SK-N-SH (cell line): ENCODE measurements around the gene MTERF4. TPM values are rescaled to one million over a fixed set of nuclear protein-coding genes. Genes with fewer than 3 reads are reported as not detected.

Experiments
- CTCF ChIA-PET: fragments of 300-600, 350-600 bp; formaldehyde crosslinking; extraction: SDS; loops from one replicate; lab custom pipeline; 2021; lab: Yijun Ruan, JAX
- POLR2A ChIA-PET: fragments of 350-600 bp; sonication (Branson Sonifier 250); formaldehyde crosslinking; extraction: SDS; loops from one replicate; lab custom pipeline; 2020; ENCODE audit warnings: antibody characterized with exemption, inconsistent platforms; lab: Yijun Ruan, JAX
- DNase-seq: peaks from one replicate; pipeline ENCODE4 v3.0.0; 2012
- H2AFZ ChIP-seq: fragments of 200-600 bp; sonication (generic); 2 replicates; pipeline ENCODE4 v1.8.1; 2016; ENCODE audit warnings: antibody characterized with exemption, mild to moderate bottlenecking, low read depth
- H3F3A ChIP-seq: fragments of 200-600 bp; sonication (generic); replicated peaks from 2 replicates; pipeline ENCODE3; 2016; ENCODE audit warnings: antibody characterized with exemption, mild to moderate bottlenecking; ENCODE audit not compliant: insufficient read depth
- H3K27ac ChIP-seq, 2 experiments: fragments of 200-500 bp in 1 of 2; fragments of 200-600 bp in 1 of 2; sonication (Bioruptor generic) in 1 of 2; sonication (generic), shearing (Covaris generic) in 1 of 2; 2 replicates each; pipeline versions ENCODE4 v1.5.1 to v1.6.1; 2014 to 2016; ENCODE audit warnings: low read depth in 2 of 2, inconsistent platforms in 1 of 2, low read length in 1 of 2, mild to moderate bottlenecking in 1 of 2, mixed read lengths in 1 of 2
- H3K27me3 ChIP-seq: fragments of 200-600 bp; sonication (generic), shearing (Covaris generic); 2 replicates; pipeline ENCODE4 v1.6.1; 2016; ENCODE audit warnings: mixed run types; ENCODE audit not compliant: insufficient read depth
- H3K36me3 ChIP-seq, 2 experiments: fragments of 200-500 bp in 1 of 2; fragments of 200-600 bp in 1 of 2; sonication (Bioruptor generic) in 1 of 2; sonication (generic) in 1 of 2; replicated peaks in 1 of 2; 2 replicates each; pipeline versions ENCODE3 to v1.5.1; 2014 to 2016; ENCODE audit warnings: low read length in 1 of 2, mild to moderate bottlenecking in 1 of 2; ENCODE audit not compliant: insufficient read depth in 2 of 2, control insufficient read depth in 1 of 2
- H3K4me1 ChIP-seq, 2 experiments: fragments of 200-500 bp in 1 of 2; fragments of 200-600 bp in 1 of 2; sonication (Bioruptor generic) in 1 of 2; sonication (generic), shearing (Covaris generic) in 1 of 2; 2 replicates each; pipeline versions ENCODE4 v1.5.1 to v1.6.1; 2014 to 2016; ENCODE audit warnings: low read depth in 1 of 2, low read length in 1 of 2, mixed run types in 1 of 2; ENCODE audit not compliant: insufficient read depth in 2 of 2, control insufficient read depth in 1 of 2
- H3K4me2 ChIP-seq: fragments of 200-600 bp; sonication (generic), shearing (Covaris generic); 2 replicates; pipeline ENCODE4 v1.6.1; 2017; ENCODE audit warnings: mixed run types
- H3K4me3 ChIP-seq, 2 experiments: fragments of 200-500 bp in 1 of 2; fragments of 200-600 bp in 1 of 2; sonication (Bioruptor generic) in 1 of 2; sonication (generic), shearing (Covaris generic) in 1 of 2; 2 replicates each; pipeline versions ENCODE4 v1.5.1 to v1.8.1; 2014 to 2016; ENCODE audit warnings: low read depth in 2 of 2, inconsistent platforms in 1 of 2, low read length in 1 of 2, mild to moderate bottlenecking in 1 of 2, mixed read lengths in 1 of 2, moderate library complexity in 1 of 2
- H3K79me2 ChIP-seq: fragments of 200-600 bp; sonication (generic); 2 replicates; pipeline ENCODE4 v1.8.1; 2017; ENCODE audit warnings: mild to moderate bottlenecking; ENCODE audit not compliant: insufficient read depth
- H3K9ac ChIP-seq: fragments of 200-600 bp; sonication (generic); 2 replicates; pipeline ENCODE4 v1.6.1; 2017; ENCODE audit warnings: mixed run types
- H3K9me2 ChIP-seq: fragments of 200-600 bp; sonication (generic); 2 replicates; pipeline ENCODE4 v1.6.1; 2017; ENCODE audit warnings: mixed run types
- H3K9me3 ChIP-seq: fragments of 200-600 bp; sonication (generic); 2 replicates; pipeline ENCODE4 v1.6.1; 2017; ENCODE audit warnings: mixed run types, mild to moderate bottlenecking, moderate library complexity
- H4K20me1 ChIP-seq: fragments of 200-600 bp; sonication (generic); 2 replicates; pipeline ENCODE4 v1.6.1; 2017; ENCODE audit warnings: mild to moderate bottlenecking, mixed run types; ENCODE audit not compliant: insufficient read depth
- MEF2A ChIP-seq: IDR thresholded peaks from 2 replicates; pipeline ENCODE4 v1.4.0; 2012; ENCODE audit warnings: low read depth, borderline replicate concordance
- MXI1 ChIP-seq: IDR thresholded peaks from 2 replicates; pipeline ENCODE4 v1.6.1; 2012; ENCODE audit warnings: mild to moderate bottlenecking, low read depth, low read length, improper control_type of control experiment
- POLR2AphosphoS5 ChIP-seq: IDR thresholded peaks from 2 replicates; pipeline ENCODE4 v1.6.1; 2012; ENCODE audit warnings: low read depth, low read length
- RAD21 ChIP-seq: IDR thresholded peaks from 2 replicates; pipeline ENCODE4 v1.6.1; 2012; ENCODE audit warnings: mild to moderate bottlenecking, low read length
- RCOR1 ChIP-seq: fragments of 150-350 bp; IDR thresholded peaks from 2 replicates; pipeline ENCODE4 v1.6.1; 2017; ENCODE audit warnings: antibody characterized with exemption, low read length
- TCF12 ChIP-seq: IDR thresholded peaks from 2 replicates; pipeline ENCODE4 v1.4.0; 2012
- WGBS: methylation state at CpG from one replicate; pipeline ENCODE4 v1.1.6; 2017; ENCODE audit warnings: low lambda C conversion rate; 5-methylcytosine and 5-hydroxymethylcytosine counted together
- polyA plus RNA-seq, 3 experiments: library from polyadenylated mRNA; depleted of rRNA; stranded (reverse); fragments of >200 nt; gene quantifications; 2 replicates each; pipeline ENCODE4 v1.2.3, GENCODE V29; 2012
- TF ChIP-seq, protein P1 (sequence below): IDR thresholded peaks from 2 replicates; pipeline ENCODE4 v1.6.1; 2012; ENCODE audit warnings: mild to moderate bottlenecking, low read depth, low read length, moderate library complexity
- TF ChIP-seq, protein P2 (sequence below): IDR thresholded peaks from 2 replicates; pipeline ENCODE4 v1.4.0; 2012; ENCODE audit warnings: low read depth
- TF ChIP-seq, protein P3 (sequence below): fragments of 150-350 bp; IDR thresholded peaks from 2 replicates; pipeline ENCODE4 v1.6.1; 2016; ENCODE audit warnings: mild to moderate bottlenecking, low read depth, low read length

The MTERF4 gene
- polyA plus RNA-seq, 1 of the 3 experiments (the other 2 are of a cell fraction) = 31.0 TPM

- TF ChIP-seq, protein P1, sequence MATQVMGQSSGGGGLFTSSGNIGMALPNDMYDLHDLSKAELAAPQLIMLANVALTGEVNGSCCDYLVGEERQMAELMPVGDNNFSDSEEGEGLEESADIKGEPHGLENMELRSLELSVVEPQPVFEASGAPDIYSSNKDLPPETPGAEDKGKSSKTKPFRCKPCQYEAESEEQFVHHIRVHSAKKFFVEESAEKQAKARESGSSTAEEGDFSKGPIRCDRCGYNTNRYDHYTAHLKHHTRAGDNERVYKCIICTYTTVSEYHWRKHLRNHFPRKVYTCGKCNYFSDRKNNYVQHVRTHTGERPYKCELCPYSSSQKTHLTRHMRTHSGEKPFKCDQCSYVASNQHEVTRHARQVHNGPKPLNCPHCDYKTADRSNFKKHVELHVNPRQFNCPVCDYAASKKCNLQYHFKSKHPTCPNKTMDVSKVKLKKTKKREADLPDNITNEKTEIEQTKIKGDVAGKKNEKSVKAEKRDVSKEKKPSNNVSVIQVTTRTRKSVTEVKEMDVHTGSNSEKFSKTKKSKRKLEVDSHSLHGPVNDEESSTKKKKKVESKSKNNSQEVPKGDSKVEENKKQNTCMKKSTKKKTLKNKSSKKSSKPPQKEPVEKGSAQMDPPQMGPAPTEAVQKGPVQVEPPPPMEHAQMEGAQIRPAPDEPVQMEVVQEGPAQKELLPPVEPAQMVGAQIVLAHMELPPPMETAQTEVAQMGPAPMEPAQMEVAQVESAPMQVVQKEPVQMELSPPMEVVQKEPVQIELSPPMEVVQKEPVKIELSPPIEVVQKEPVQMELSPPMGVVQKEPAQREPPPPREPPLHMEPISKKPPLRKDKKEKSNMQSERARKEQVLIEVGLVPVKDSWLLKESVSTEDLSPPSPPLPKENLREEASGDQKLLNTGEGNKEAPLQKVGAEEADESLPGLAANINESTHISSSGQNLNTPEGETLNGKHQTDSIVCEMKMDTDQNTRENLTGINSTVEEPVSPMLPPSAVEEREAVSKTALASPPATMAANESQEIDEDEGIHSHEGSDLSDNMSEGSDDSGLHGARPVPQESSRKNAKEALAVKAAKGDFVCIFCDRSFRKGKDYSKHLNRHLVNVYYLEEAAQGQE = no peak
- no peak for TF ChIP-seq TCF12
- 0 out of 2 replicates have a peak, but pooled peaks have one; percentile 16 for TF ChIP-seq RAD21
- TF ChIP-seq, protein P2, sequence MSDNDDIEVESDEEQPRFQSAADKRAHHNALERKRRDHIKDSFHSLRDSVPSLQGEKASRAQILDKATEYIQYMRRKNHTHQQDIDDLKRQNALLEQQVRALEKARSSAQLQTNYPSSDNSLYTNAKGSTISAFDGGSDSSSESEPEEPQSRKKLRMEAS = peak; percentile 57; the same call in 1 of the 2 replicates
- TF ChIP-seq POLR2AphosphoS5 = peak; percentile 64; the same call in 1 of the 2 replicates
- TF ChIP-seq MEF2A = no peak
- TF ChIP-seq RCOR1 = no peak
- TF ChIP-seq, protein P3, sequence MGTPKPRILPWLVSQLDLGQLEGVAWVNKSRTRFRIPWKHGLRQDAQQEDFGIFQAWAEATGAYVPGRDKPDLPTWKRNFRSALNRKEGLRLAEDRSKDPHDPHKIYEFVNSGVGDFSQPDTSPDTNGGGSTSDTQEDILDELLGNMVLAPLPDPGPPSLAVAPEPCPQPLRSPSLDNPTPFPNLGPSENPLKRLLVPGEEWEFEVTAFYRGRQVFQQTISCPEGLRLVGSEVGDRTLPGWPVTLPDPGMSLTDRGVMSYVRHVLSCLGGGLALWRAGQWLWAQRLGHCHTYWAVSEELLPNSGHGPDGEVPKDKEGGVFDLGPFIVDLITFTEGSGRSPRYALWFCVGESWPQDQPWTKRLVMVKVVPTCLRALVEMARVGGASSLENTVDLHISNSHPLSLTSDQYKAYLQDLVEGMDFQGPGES = peak; percentile 62
- TF ChIP-seq, all 33 proteins: peak for 12
These were observed 48.0 kb upstream of the MTERF4 start, which contains the start of gene PPP1R7 (continued) for GRCh38 chr2:241149925-241150659.

DNA sequence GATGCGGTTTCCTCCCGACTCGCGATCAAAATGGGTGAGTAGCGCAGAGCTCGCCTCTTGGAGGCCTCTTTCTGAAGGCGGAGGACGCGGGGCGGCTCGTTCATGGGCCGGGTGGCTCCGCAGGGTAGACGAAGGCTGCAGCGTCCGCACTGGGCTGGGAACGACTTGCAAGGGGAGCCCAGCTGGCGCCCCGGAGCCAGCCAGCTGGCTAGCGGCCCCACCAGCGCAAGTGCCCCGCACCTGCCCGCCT lies 47.5 kb upstream of the MTERF4 start:
- Histone ChIP-seq H3K4me1 (peaks cover 6 to 18% of the 10 kb centered on the region in 2 experiments; a peak in 3 of 4 replicates), H3K27me3 (no peaks in the 10 kb centered on the region), H3K36me3 (no peaks in the 10 kb centered on the region), H3K4me3 (peak overlapping the region; percentile 81 to 94), H3F3A (peaks cover 5% of the 10 kb centered on the region), H3K27ac (peak overlapping the region in 1 of 2 experiments; percentile 14; a peak in 1 of 4 replicates), H3K9ac (peak overlapping the region; percentile 16; the same call in 1 of the 2 replicates), H3K9me2 (no peaks in the 10 kb centered on the region), H3K4me2 (peak overlapping the region; percentile 97), H4K20me1 (no peaks in the 10 kb centered on the region), H2AFZ (peak overlapping the region; percentile 98), H3K9me3 (no peaks in the 10 kb centered on the region), H3K79me2 (peaks cover 29% of the 10 kb centered on the region)
- ChIA-PET POLR2A (no interaction called here), CTCF (interaction anchor here (0.7 to 2.4 kb wide), 6 partner anchors 17 to 252 kb away, joined by 3 to 10 read pairs (median 3); no protein-coding TSS in a partner anchor)
- peak; percentile 5; the same call in 1 of the 2 replicates for TF ChIP-seq MXI1
- no peak for TF ChIP-seq RCOR1
- WGBS = 0% methylated on average over 4 of the region's 23 CpGs
- no peak for DNase-seq
